ENCODE measurements around the gene FGF12.

The FGF12 gene

GRCh38 chr3:192207651-192208050 lies 519.7 kb downstream of the FGF12 start:
- DNase-seq (ENCODE audit: extremely low read depth, low read depth), result no peak
- TF ChIP-seq CTCF (IDR thresholded peaks at IDR 0.05; ENCODE audit: low read depth, low read length, missing control alignments), result no peak
- no peak overlapping the region for H3K4me3 ChIP-seq (replicated peaks; ENCODE audit: low read depth, low read length)

DNA sequence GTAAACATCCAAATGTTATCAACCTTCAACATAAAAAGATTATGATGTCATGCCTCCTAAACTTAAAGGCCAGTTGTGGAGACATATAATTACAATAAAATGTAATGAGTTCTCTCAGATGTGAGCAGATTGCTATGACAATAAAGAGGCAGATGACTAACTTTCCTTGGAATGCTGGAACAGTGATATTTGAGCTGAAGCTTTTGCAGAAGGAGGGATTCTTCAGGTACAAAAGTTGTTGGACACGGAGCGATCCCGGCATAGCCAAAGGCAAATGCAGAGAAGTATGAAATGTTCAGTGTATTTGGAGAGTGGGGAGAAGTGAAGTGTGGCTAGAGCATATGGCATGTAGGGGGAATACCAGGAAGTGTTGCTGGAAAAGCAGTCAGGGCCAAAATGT lies 520.1 kb downstream of the FGF12 start:
- TF ChIP-seq CTCF (IDR thresholded peaks at IDR 0.05; ENCODE audit: low read depth, low read length, missing control alignments), result no peak

GRCh38 chr3:192194085-192194484 lies 533.3 kb downstream of the FGF12 start:
- DNase-seq (ENCODE audit: extremely low read depth, low read depth), result no peak
- TF ChIP-seq CTCF (IDR thresholded peaks at IDR 0.05; ENCODE audit: low read depth, low read length, missing control alignments), result no peak
- no peak overlapping the region for H3K4me3 ChIP-seq (replicated peaks; ENCODE audit: low read depth, low read length)

More for the DNA sequence above, 520.1 kb downstream of the FGF12 start:
- H3K4me3 ChIP-seq (replicated peaks; ENCODE audit: low read depth, low read length), result no peak overlapping the region
- DNase-seq (ENCODE audit: extremely low read depth, low read depth), result no peak

- no peak for DNase-seq (ENCODE audit: extremely low read depth, low read depth)
- TF ChIP-seq CTCF (IDR thresholded peaks at IDR 0.05; ENCODE audit: low read depth, low read length, missing control alignments), result peak; percentile 57
- no peak overlapping the region for H3K4me3 ChIP-seq (replicated peaks; ENCODE audit: low read depth, low read length)
Measured at GRCh38 chr3:192188218-192188835, 539.0 kb downstream of the FGF12 start.

GRCh38 chr3:192187485-192188051 lies 539.8 kb downstream of the FGF12 start:
- no peak for DNase-seq (ENCODE audit: extremely low read depth, low read depth)
- H3K4me3 ChIP-seq (replicated peaks; ENCODE audit: low read depth, low read length), result no peak overlapping the region
- no peak for TF ChIP-seq CTCF (IDR thresholded peaks at IDR 0.05; ENCODE audit: low read depth, low read length, missing control alignments)

GRCh38 chr3:192186498-192186897 lies 540.8 kb downstream of the FGF12 start:
- DNase-seq (ENCODE audit: extremely low read depth, low read depth), result no peak
- TF ChIP-seq CTCF (IDR thresholded peaks at IDR 0.05; ENCODE audit: low read depth, low read length, missing control alignments), result no peak
- no peak overlapping the region for H3K4me3 ChIP-seq (replicated peaks; ENCODE audit: low read depth, low read length)

DNA sequence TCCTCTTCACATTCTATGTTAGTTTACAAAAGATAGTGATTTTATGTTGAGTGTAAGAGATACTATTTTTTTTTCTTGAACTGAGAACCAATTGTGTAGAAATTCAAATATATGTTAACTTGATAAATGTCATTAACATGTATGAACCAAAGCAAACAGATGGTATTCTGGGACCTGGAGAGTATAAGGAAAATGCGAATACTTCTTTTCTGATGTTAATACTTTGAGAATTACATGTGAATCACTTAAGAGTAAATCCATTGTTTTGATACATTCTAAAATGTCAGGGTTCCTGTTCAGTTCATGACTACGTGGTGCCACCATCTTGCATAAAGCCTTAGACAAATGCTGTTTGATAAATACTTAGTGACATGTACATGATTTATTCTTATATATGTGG lies 541.3 kb downstream of the FGF12 start:
- no peak for DNase-seq (ENCODE audit: extremely low read depth, low read depth)
- TF ChIP-seq CTCF (IDR thresholded peaks at IDR 0.05; ENCODE audit: low read depth, low read length, missing control alignments), result no peak
- H3K4me3 ChIP-seq (replicated peaks; ENCODE audit: low read depth, low read length), result no peak overlapping the region
